ENCODE data around the gene ARV1.
"Not testable (repeated sequence)": the region's sequence is repeated elsewhere in the genome, so short reads cannot be mapped to it uniquely, and the experiment has no call there.

The ARV1 gene

GRCh38 chr1:231028682-231029081 lies 49.8 kb downstream of the ARV1 start:
- H3K4me3 ChIP-seq (ENCODE audit: control insufficient read depth, low read depth, low read length), result no peak overlapping the region
- no peak for DNase-seq (ENCODE audit: low read depth)
- TF ChIP-seq, protein P1, sequence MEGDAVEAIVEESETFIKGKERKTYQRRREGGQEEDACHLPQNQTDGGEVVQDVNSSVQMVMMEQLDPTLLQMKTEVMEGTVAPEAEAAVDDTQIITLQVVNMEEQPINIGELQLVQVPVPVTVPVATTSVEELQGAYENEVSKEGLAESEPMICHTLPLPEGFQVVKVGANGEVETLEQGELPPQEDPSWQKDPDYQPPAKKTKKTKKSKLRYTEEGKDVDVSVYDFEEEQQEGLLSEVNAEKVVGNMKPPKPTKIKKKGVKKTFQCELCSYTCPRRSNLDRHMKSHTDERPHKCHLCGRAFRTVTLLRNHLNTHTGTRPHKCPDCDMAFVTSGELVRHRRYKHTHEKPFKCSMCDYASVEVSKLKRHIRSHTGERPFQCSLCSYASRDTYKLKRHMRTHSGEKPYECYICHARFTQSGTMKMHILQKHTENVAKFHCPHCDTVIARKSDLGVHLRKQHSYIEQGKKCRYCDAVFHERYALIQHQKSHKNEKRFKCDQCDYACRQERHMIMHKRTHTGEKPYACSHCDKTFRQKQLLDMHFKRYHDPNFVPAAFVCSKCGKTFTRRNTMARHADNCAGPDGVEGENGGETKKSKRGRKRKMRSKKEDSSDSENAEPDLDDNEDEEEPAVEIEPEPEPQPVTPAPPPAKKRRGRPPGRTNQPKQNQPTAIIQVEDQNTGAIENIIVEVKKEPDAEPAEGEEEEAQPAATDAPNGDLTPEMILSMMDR (IDR thresholded peaks at IDR 0.05; ENCODE audit: control insufficient read depth, insufficient read depth, low read depth, low read length, missing control alignments), result no peak

- H3K4me3 ChIP-seq (ENCODE audit: control insufficient read depth, low read depth, low read length); DNase-seq (ENCODE audit: low read depth): not testable (repeated sequence)
These were observed 50.4 kb downstream of the ARV1 start for GRCh38 chr1:231029247-231029646.

DNA sequence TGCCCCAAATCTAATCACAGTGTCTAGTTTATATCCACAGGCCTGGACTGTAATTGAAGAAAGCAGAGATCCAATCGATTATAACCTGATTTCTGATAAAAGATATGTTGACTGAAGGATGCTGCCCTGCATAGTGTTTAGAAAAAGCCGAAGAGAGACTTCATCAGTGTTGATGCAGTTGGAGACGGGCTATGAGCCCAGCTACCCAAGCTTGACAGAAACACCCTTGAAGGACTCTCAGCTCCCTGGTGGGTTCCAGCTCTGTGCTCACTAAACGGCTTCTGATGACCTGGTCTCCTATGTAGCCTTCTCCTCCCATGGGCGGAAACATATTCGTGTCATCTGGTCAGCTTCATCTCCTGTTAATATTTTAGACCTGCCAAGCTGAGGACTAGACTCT lies 50.9 kb downstream of the ARV1 start:
- DNase-seq (ENCODE audit: low read depth), result no peak
- TF ChIP-seq, protein P1 (IDR thresholded peaks at IDR 0.05; ENCODE audit: control insufficient read depth, insufficient read depth, low read depth, low read length, missing control alignments), result no peak
- no peak overlapping the region for H3K4me3 ChIP-seq (ENCODE audit: control insufficient read depth, low read depth, low read length)

GRCh38 chr1:231032963-231033362 lies 54.1 kb downstream of the ARV1 start:
- DNase-seq (ENCODE audit: low read depth), result no peak
- no peak overlapping the region for H3K4me3 ChIP-seq (ENCODE audit: control insufficient read depth, low read depth, low read length)
- TF ChIP-seq, protein P1 (IDR thresholded peaks at IDR 0.05; ENCODE audit: control insufficient read depth, insufficient read depth, low read depth, low read length, missing control alignments), result no peak

DNA sequence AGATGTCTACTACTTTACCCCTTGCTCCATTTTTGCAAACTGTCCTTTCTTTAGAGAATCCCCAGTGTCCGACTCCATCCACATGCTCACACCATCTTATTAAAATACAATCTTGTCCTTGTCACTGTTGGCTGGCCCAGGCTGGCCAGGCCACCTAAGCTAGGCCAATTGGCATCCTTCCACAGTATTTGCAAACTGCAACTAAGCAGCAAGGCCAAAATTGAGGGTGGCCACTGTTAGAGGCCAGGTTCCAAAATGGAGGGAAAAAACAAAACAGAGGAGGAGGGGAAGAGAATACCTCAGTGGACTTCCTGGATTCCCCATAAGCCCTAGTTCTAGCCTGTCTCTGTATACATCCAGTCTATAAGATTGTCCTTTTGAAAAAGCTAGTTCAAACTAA lies 56.9 kb downstream of the ARV1 start:
- TF ChIP-seq, protein P1 (IDR thresholded peaks at IDR 0.05; ENCODE audit: control insufficient read depth, insufficient read depth, low read depth, low read length, missing control alignments), result no peak
- H3K4me3 ChIP-seq (ENCODE audit: control insufficient read depth, low read depth, low read length), result no peak overlapping the region
- DNase-seq (ENCODE audit: low read depth), result no peak

DNA sequence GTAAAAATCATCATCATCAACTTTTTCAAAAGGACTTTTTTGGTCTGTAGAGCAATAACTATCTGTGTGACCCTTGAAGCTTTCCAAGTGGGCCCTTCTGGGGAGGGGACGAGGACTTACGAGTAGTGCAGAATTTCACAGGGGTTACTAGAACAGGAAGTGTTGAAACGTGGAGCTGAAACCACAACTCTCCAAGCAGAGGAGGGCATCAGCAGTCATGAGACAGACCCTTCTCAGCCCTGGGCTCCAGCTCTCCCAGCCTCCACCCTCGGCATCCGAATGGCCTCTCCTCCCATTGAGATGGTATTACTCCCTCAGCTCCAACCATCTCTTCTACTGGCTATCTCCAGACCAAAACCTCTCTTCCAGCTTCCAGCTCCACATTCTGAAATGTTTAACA lies 57.5 kb downstream of the ARV1 start:
- TF ChIP-seq, protein P1 (IDR thresholded peaks at IDR 0.05; ENCODE audit: control insufficient read depth, insufficient read depth, low read depth, low read length, missing control alignments), result no peak
- H3K4me3 ChIP-seq (ENCODE audit: control insufficient read depth, low read depth, low read length), result no peak overlapping the region
- DNase-seq (ENCODE audit: low read depth), result no peak

DNA sequence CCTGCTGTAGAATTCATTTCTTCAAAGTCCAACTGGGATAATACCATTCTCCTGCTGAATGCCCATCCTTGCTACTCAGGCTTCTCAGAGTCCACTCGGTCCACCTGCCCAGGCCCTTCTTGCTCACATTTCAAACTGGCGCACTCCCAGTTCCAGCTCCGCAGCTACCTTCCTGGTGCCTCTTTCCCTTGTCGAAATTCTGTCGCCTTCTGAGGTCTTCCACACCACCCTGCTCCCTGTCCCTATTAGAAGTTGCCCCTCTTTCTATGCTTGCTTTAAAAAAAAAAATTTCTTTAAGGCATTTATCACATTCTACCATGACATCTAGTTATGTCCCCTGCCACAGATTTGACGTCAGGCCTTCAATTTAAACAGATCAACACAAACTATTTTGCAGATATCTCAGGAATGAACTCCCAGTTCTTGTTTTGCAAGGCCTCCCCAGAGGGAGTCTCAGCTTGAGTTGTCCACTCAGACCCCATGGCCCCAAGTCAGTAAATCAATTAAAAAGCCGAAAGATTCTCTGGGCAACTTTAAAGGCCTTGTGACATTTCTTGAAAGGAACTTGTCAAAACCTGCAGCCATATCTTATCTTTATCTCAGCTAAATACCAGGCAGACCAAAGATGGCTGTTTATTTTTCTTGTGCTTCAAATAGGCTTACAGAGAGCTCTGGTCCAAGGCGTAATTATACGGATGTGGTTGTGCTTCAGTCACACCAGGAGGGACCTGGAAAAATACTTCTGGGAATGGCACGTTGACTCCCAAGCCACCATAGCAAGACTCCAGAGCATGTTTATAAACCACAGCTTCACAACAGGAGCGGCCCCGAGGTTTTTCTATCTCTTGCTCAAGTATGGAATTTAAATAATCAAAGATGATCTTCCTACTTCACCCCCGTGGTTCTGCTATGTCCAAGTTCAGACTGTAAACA lies 59.0 kb downstream of the ARV1 start:
- TF ChIP-seq, protein P1 (IDR thresholded peaks at IDR 0.05; ENCODE audit: control insufficient read depth, insufficient read depth, low read depth, low read length, missing control alignments), result no peak
- H3K4me3 ChIP-seq (ENCODE audit: control insufficient read depth, low read depth, low read length), result no peak overlapping the region
- DNase-seq (ENCODE audit: low read depth), result no peak
